CD4-positive, alpha-beta T cell treated with Interleukin-4 for 1 hour (primary cell): ENCODE results near the gene CMPK1.

Source experiments
- DNase-seq, 2 donors: peaks; one replicate each; pipeline ENCODE4 v3.0.0-alpha.2; 2020 to 2022

The CMPK1 gene

GRCh38 chr1:47399138-47399845 lies 65.7 kb downstream of the CMPK1 start:
- DNase-seq = no peak

- DNase-seq = no peak
Measured at GRCh38 chr1:47399846-47400155, 66.2 kb downstream of the CMPK1 start.

- DNase-seq = no peak
Measured at GRCh38 chr1:47401761-47402160, 68.2 kb downstream of the CMPK1 start.

GRCh38 chr1:47402591-47402990 lies 69.0 kb downstream of the CMPK1 start:
- DNase-seq = no peak

GRCh38 chr1:47403321-47403910 lies 69.8 kb downstream of the CMPK1 start:
- no peak for DNase-seq

- DNase-seq = no peak
Measured at GRCh38 chr1:47405697-47406096, 72.1 kb downstream of the CMPK1 start.

GRCh38 chr1:47406966-47407365 lies 73.4 kb downstream of the CMPK1 start:
- no peak for DNase-seq

GRCh38 chr1:47407481-47407880 lies 73.9 kb downstream of the CMPK1 start:
- no peak for DNase-seq

- DNase-seq = no peak
Measured at GRCh38 chr1:47409311-47410067, 75.9 kb downstream of the CMPK1 start.

GRCh38 chr1:47410068-47410455 lies 76.5 kb downstream of the CMPK1 start:
- DNase-seq = no peak

GRCh38 chr1:47411436-47411835 lies 77.8 kb downstream of the CMPK1 start:
- DNase-seq = no peak

- DNase-seq = no peak
Measured at GRCh38 chr1:47412437-47412836, 78.8 kb downstream of the CMPK1 start.

- no peak for DNase-seq
Measured at GRCh38 chr1:47415728-47416318, 82.2 kb downstream of the CMPK1 start, which contains the start of gene FOXE3. Gene FOXE3 (plus strand): TSS chr1:47416285. CDS start chr1:47416316, 31 bp downstream.

- no peak for DNase-seq
Measured at GRCh38 chr1:47416319-47417169, 83.0 kb downstream of the CMPK1 start.

GRCh38 chr1:47417170-47418044 lies 83.8 kb downstream of the CMPK1 start:
- no peak for DNase-seq

GRCh38 chr1:47418122-47418521 lies 84.5 kb downstream of the CMPK1 start:
- DNase-seq = no peak

- DNase-seq = no peak
Measured at GRCh38 chr1:47418681-47419325, 85.2 kb downstream of the CMPK1 start.

GRCh38 chr1:47420547-47420946 lies 87.0 kb downstream of the CMPK1 start:
- no peak for DNase-seq

GRCh38 chr1:47423872-47424271 lies 90.3 kb downstream of the CMPK1 start:
- no peak for DNase-seq

GRCh38 chr1:47424336-47424982 lies 90.9 kb downstream of the CMPK1 start:
- no peak for DNase-seq
